ENCODE data around the gene SPDEF.

SPDEF gene

GRCh38 chr6:34544776-34545471 lies 11.2 kb downstream of the SPDEF start:
- DNase-seq (ENCODE audit: low read depth), result no peak

GRCh38 chr6:34544052-34544604 lies 12.0 kb downstream of the SPDEF start:
- DNase-seq (ENCODE audit: low read depth), result no peak

GRCh38 chr6:34543421-34543820 lies 12.7 kb downstream of the SPDEF start:
- peak; percentile 9 for DNase-seq (ENCODE audit: low read depth)

GRCh38 chr6:34540841-34541240 lies 15.3 kb downstream of the SPDEF start:
- no peak for DNase-seq (ENCODE audit: low read depth)

- DNase-seq (ENCODE audit: low read depth), result no peak
These were observed 15.9 kb downstream of the SPDEF start for GRCh38 chr6:34540222-34540621.

- no peak for DNase-seq (ENCODE audit: low read depth)
These were observed 16.9 kb downstream of the SPDEF start for GRCh38 chr6:34539181-34539580.

- DNase-seq (ENCODE audit: low read depth), result no peak
These were observed 17.5 kb downstream of the SPDEF start for GRCh38 chr6:34538581-34538980.

- DNase-seq (ENCODE audit: low read depth), result no peak
These were observed 18.1 kb downstream of the SPDEF start for GRCh38 chr6:34537922-34538550.

- DNase-seq (ENCODE audit: low read depth), result no peak
These were observed 18.9 kb downstream of the SPDEF start for GRCh38 chr6:34536959-34537848.

- DNase-seq (ENCODE audit: low read depth), result no peak
These were observed 19.7 kb downstream of the SPDEF start for GRCh38 chr6:34536251-34536958.

GRCh38 chr6:34535646-34536045 lies 20.5 kb downstream of the SPDEF start:
- no peak for DNase-seq (ENCODE audit: low read depth)

- no peak for DNase-seq (ENCODE audit: low read depth)
These were observed 20.9 kb downstream of the SPDEF start for GRCh38 chr6:34535199-34535598.

GRCh38 chr6:34534656-34535055 lies 21.5 kb downstream of the SPDEF start:
- DNase-seq (ENCODE audit: low read depth), result no peak

GRCh38 chr6:34534146-34534545 lies 22.0 kb downstream of the SPDEF start:
- no peak for DNase-seq (ENCODE audit: low read depth)

GRCh38 chr6:34532230-34532629 lies 23.9 kb downstream of the SPDEF start:
- DNase-seq (ENCODE audit: low read depth), result no peak

- DNase-seq (ENCODE audit: low read depth), result peak; percentile 25
These were observed 24.4 kb downstream of the SPDEF start for GRCh38 chr6:34531580-34532201.

GRCh38 chr6:34530753-34531365 lies 25.3 kb downstream of the SPDEF start:
- DNase-seq (ENCODE audit: low read depth), result no peak

- DNase-seq (ENCODE audit: low read depth), result no peak
These were observed 26.3 kb downstream of the SPDEF start for GRCh38 chr6:34529665-34530327.

GRCh38 chr6:34528996-34529664 lies 27.0 kb downstream of the SPDEF start:
- DNase-seq (ENCODE audit: low read depth), result no peak

All from stromal cell of bone marrow (primary cell).